ENCODE measurements around the gene FRY. TPM values are rescaled to one million over a fixed set of nuclear protein-coding genes. Genes with fewer than 3 reads are reported as not detected.

FRY gene
- total and polyA plus RNA-seq, 4 donors: 6.2 to 31.2 (median 12.7) TPM

DNA sequence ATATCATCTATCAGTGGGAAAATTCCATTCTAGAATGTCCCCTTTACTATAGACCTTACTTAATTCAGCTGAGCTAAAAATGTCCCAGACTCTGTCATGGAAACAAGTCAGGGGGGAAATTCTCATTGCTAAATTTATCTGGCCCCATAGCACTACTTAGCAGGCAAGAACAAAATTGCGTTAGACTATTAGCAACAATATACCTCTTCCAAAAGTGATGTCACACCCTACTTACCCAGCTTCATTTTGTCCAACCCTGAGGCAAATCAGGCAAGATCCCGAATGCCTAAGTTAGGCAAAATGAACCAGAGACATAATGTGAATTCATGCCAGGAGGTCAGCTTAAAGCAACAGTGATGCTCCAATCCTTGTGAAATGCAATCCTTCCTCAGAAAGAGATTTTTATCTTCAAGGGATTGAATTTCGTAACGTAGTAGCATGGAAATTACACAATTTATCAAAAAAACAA is 93.7 kb downstream of the FRY start:
- no peaks in the 10 kb centered on the region for H3K9me3 ChIP-seq (ENCODE audit: control insufficient read depth in 4 of 4, low read length in 3 of 4)
- H3K9ac ChIP-seq (ENCODE audit: low read depth in 1 of 2, low read length in 2 of 2): no peak overlapping the region
- no peaks in the 10 kb centered on the region for H3K27me3 ChIP-seq (ENCODE audit: control insufficient read depth in 4 of 4, insufficient read depth in 4 of 4, low read length in 3 of 4)
- peaks cover 0 to 11% (median under 1%) of the 10 kb centered on the region in 4 donors for H3K36me3 ChIP-seq (ENCODE audit: control insufficient read depth in 4 of 4, insufficient read depth in 3 of 4, low read depth in 1 of 4, low read length in 3 of 4)
- 82% methylated on average over 4 of the region's 4 CpGs for WGBS
- no peak overlapping the region for H3K4me3 ChIP-seq (ENCODE audit: low read depth in 1 of 3, low read length in 3 of 3)
- DNase-seq (ENCODE audit: low spot score): no peak
- no peaks in the 10 kb centered on the region for H3K4me1 ChIP-seq (ENCODE audit: control insufficient read depth in 4 of 4, insufficient read depth in 4 of 4, low read length in 3 of 4)
- no peak overlapping the region for H3K27ac ChIP-seq (ENCODE audit: low read depth in 1 of 2, low read length in 2 of 2)
- TF ChIP-seq SP1 (IDR thresholded peaks at IDR 0.05) (no peak), YY1 (IDR thresholded peaks at IDR 0.05) (no peak), HNF4A (conservative IDR thresholded peaks at IDR 0.05) (no peak), FOXA1 (IDR thresholded peaks at IDR 0.05) (no peak), HNF4G (IDR thresholded peaks at IDR 0.05) (no peak), JUND (IDR thresholded peaks at IDR 0.05) (no peak), TAF1 (conservative IDR thresholded peaks at IDR 0.05) (no peak), FOXA2 (IDR thresholded peaks at IDR 0.05) (no peak), NR2F2 (IDR thresholded peaks at IDR 0.05) (no peak), RXRA (IDR thresholded peaks at IDR 0.05) (no peak), RAD21 (IDR thresholded peaks at IDR 0.05) (no peak), EGR1 (IDR thresholded peaks at IDR 0.05; ENCODE audit: low read depth in 2 of 2) (no peak)
- TF ChIP-seq, protein P1, sequence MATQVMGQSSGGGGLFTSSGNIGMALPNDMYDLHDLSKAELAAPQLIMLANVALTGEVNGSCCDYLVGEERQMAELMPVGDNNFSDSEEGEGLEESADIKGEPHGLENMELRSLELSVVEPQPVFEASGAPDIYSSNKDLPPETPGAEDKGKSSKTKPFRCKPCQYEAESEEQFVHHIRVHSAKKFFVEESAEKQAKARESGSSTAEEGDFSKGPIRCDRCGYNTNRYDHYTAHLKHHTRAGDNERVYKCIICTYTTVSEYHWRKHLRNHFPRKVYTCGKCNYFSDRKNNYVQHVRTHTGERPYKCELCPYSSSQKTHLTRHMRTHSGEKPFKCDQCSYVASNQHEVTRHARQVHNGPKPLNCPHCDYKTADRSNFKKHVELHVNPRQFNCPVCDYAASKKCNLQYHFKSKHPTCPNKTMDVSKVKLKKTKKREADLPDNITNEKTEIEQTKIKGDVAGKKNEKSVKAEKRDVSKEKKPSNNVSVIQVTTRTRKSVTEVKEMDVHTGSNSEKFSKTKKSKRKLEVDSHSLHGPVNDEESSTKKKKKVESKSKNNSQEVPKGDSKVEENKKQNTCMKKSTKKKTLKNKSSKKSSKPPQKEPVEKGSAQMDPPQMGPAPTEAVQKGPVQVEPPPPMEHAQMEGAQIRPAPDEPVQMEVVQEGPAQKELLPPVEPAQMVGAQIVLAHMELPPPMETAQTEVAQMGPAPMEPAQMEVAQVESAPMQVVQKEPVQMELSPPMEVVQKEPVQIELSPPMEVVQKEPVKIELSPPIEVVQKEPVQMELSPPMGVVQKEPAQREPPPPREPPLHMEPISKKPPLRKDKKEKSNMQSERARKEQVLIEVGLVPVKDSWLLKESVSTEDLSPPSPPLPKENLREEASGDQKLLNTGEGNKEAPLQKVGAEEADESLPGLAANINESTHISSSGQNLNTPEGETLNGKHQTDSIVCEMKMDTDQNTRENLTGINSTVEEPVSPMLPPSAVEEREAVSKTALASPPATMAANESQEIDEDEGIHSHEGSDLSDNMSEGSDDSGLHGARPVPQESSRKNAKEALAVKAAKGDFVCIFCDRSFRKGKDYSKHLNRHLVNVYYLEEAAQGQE (IDR thresholded peaks at IDR 0.05): no peak
- TF ChIP-seq, protein P2, sequence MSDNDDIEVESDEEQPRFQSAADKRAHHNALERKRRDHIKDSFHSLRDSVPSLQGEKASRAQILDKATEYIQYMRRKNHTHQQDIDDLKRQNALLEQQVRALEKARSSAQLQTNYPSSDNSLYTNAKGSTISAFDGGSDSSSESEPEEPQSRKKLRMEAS (IDR thresholded peaks at IDR 0.05): no peak
- TF ChIP-seq, protein P3, sequence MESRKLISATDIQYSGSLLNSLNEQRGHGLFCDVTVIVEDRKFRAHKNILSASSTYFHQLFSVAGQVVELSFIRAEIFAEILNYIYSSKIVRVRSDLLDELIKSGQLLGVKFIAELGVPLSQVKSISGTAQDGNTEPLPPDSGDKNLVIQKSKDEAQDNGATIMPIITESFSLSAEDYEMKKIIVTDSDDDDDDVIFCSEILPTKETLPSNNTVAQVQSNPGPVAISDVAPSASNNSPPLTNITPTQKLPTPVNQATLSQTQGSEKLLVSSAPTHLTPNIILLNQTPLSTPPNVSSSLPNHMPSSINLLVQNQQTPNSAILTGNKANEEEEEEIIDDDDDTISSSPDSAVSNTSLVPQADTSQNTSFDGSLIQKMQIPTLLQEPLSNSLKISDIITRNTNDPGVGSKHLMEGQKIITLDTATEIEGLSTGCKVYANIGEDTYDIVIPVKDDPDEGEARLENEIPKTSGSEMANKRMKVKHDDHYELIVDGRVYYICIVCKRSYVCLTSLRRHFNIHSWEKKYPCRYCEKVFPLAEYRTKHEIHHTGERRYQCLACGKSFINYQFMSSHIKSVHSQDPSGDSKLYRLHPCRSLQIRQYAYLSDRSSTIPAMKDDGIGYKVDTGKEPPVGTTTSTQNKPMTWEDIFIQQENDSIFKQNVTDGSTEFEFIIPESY (IDR thresholded peaks at IDR 0.05): no peak
- TF ChIP-seq, protein P4, sequence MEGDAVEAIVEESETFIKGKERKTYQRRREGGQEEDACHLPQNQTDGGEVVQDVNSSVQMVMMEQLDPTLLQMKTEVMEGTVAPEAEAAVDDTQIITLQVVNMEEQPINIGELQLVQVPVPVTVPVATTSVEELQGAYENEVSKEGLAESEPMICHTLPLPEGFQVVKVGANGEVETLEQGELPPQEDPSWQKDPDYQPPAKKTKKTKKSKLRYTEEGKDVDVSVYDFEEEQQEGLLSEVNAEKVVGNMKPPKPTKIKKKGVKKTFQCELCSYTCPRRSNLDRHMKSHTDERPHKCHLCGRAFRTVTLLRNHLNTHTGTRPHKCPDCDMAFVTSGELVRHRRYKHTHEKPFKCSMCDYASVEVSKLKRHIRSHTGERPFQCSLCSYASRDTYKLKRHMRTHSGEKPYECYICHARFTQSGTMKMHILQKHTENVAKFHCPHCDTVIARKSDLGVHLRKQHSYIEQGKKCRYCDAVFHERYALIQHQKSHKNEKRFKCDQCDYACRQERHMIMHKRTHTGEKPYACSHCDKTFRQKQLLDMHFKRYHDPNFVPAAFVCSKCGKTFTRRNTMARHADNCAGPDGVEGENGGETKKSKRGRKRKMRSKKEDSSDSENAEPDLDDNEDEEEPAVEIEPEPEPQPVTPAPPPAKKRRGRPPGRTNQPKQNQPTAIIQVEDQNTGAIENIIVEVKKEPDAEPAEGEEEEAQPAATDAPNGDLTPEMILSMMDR (IDR thresholded peaks at IDR 0.05; ENCODE audit: low read depth, low read length, missing input control): no peak
- TF ChIP-seq, protein P5, sequence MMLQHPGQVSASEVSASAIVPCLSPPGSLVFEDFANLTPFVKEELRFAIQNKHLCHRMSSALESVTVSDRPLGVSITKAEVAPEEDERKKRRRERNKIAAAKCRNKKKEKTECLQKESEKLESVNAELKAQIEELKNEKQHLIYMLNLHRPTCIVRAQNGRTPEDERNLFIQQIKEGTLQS (IDR thresholded peaks at IDR 0.05): no peak

DNA sequence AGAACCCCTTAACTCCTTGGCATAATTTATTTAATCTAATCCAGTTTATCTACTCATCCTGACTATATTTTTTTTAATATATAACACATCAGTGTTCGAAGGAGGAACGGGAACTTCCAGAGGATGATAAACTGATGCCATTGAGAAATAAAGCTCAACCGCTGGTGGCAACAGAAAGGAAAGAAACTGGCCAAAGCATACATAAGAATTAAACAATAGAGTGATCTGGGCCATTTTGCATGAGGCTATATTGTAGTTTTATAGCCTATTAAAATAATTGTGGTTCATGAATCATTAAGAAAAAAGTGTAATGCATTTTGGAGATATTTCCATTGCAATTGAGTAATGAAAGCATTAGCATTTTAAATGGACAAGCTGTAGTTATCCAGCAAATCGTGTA is 94.2 kb downstream of the FRY start:
- 88% methylated on average over 4 of the region's 4 CpGs for WGBS
- Histone ChIP-seq H3K4me1 (ENCODE audit: control insufficient read depth in 4 of 4, insufficient read depth in 4 of 4, low read length in 3 of 4) (no peaks in the 10 kb centered on the region), H3K36me3 (ENCODE audit: control insufficient read depth in 4 of 4, insufficient read depth in 3 of 4, low read depth in 1 of 4, low read length in 3 of 4) (peaks cover 0 to 11% (median under 1%) of the 10 kb centered on the region in 4 donors), H3K27ac (ENCODE audit: low read depth in 1 of 2, low read length in 2 of 2) (no peak overlapping the region), H3K27me3 (ENCODE audit: control insufficient read depth in 4 of 4, insufficient read depth in 4 of 4, low read length in 3 of 4) (no peaks in the 10 kb centered on the region), H3K9ac (ENCODE audit: low read depth in 1 of 2, low read length in 2 of 2) (no peak overlapping the region), H3K9me3 (ENCODE audit: control insufficient read depth in 4 of 4, low read length in 3 of 4) (no peaks in the 10 kb centered on the region), H3K4me3 (ENCODE audit: low read depth in 1 of 3, low read length in 3 of 3) (no peak overlapping the region)
- no peak for TF ChIP-seq YY1 (IDR thresholded peaks at IDR 0.05)
- no peak for TF ChIP-seq JUND (IDR thresholded peaks at IDR 0.05)
- TF ChIP-seq FOXA1 (IDR thresholded peaks at IDR 0.05): no peak
- TF ChIP-seq RXRA (IDR thresholded peaks at IDR 0.05): no peak
- no peak for TF ChIP-seq GABPA (IDR thresholded peaks at IDR 0.05 in 1 of 2, conservative IDR thresholded peaks at IDR 0.05 in 1 of 2)
- TF ChIP-seq HNF4G (IDR thresholded peaks at IDR 0.05): no peak
- TF ChIP-seq, protein P5 (IDR thresholded peaks at IDR 0.05): no peak
- TF ChIP-seq TAF1 (conservative IDR thresholded peaks at IDR 0.05): no peak
- no peak for TF ChIP-seq FOXA2 (IDR thresholded peaks at IDR 0.05)
- TF ChIP-seq SP1 (IDR thresholded peaks at IDR 0.05): no peak
- TF ChIP-seq, protein P3 (IDR thresholded peaks at IDR 0.05): no peak
- TF ChIP-seq, protein P4 (IDR thresholded peaks at IDR 0.05; ENCODE audit: low read depth, low read length, missing input control): no peak
- TF ChIP-seq HNF4A (conservative IDR thresholded peaks at IDR 0.05): no peak
- DNase-seq (ENCODE audit: low spot score): no peak
